ENCODE results near the gene NANOS3. TPM values are rescaled to one million over a fixed set of nuclear protein-coding genes. Genes with fewer than 3 reads are reported as not detected.

NANOS3 gene
- total and polyA plus RNA-seq, 7 donors: 0.16 TPM; not detected in 6

GRCh38 chr19:13909430-13909829 is 32.5 kb downstream of the NANOS3 start:
- no peaks in the 10 kb centered on the region for H3K27me3 ChIP-seq
- H3K4me1 ChIP-seq: peaks cover 0 to 24% (median 15%) of the 10 kb centered on the region in 4 donors
- DNase-seq: no peak
- no peak overlapping the region for H3K27ac ChIP-seq
- TF ChIP-seq EP300 (IDR thresholded peaks at IDR 0.05): no peak
- peaks cover 6 to 47% (median 24%) of the 10 kb centered on the region in 4 donors for H3K36me3 ChIP-seq
- WGBS, 2 donors: 18 to 79% methylated on average over 2 of the region's 2 CpGs
- H3K4me3 ChIP-seq: no peak overlapping the region
- H3K9me3 ChIP-seq: no peaks in the 10 kb centered on the region
- intact Hi-C loops (cut with DNase I): no loop called here

GRCh38 chr19:13913352-13913751 is 36.4 kb downstream of the NANOS3 start:
- Histone ChIP-seq H3K27ac (no peak overlapping the region), H3K9me3 (no peaks in the 10 kb centered on the region), H3K4me3 (no peak overlapping the region), H3K4me1 (no peaks in the 10 kb centered on the region), H3K27me3 (no peaks in the 10 kb centered on the region), H3K36me3 (peaks cover 6 to 85% (median 44%) of the 10 kb centered on the region in 4 donors)
- no peak for DNase-seq
- 94 to 95% methylated on average over 17 of the region's 17 CpGs for WGBS, 2 donors
- intact Hi-C loops (cut with DNase I): no loop called here
- TF ChIP-seq POLR2A (IDR thresholded peaks at IDR 0.05) (no peak), EP300 (IDR thresholded peaks at IDR 0.05) (no peak), CTCF (IDR thresholded peaks at IDR 0.05) (no peak)

- no peaks in the 10 kb centered on the region for H3K9me3 ChIP-seq
- no peaks in the 10 kb centered on the region for H3K27me3 ChIP-seq
- no peak overlapping the region for H3K4me3 ChIP-seq
- H3K36me3 ChIP-seq: peaks cover 13 to 94% (median 55%) of the 10 kb centered on the region in 4 donors
- no peaks in the 10 kb centered on the region for H3K4me1 ChIP-seq
- TF ChIP-seq POLR2AphosphoS5 (IDR thresholded peaks at IDR 0.05) (no peak), EP300 (IDR thresholded peaks at IDR 0.05) (no peak), POLR2A (IDR thresholded peaks at IDR 0.05) (no peak), CTCF (IDR thresholded peaks at IDR 0.05) (no peak)
- no peak overlapping the region for H3K27ac ChIP-seq
- intact Hi-C loops (cut with DNase I): no loop called here
- DNase-seq: no peak
- 70 to 87% methylated on average over 3 of the region's 3 CpGs for WGBS, 2 donors
These were observed 37.8 kb downstream of the NANOS3 start for GRCh38 chr19:13914777-13915176.

GRCh38 chr19:13917888-13918406 is 41.0 kb downstream of the NANOS3 start:
- no peak overlapping the region for H3K4me3 ChIP-seq
- DNase-seq: no peak
- H3K9me3 ChIP-seq: peaks cover 0 to 4% (median 1%) of the 10 kb centered on the region in 4 donors
- H3K27ac ChIP-seq: no peak overlapping the region
- peaks cover 17 to 99% (median 65%) of the 10 kb centered on the region in 4 donors for H3K36me3 ChIP-seq
- TF ChIP-seq POLR2AphosphoS5 (IDR thresholded peaks at IDR 0.05): no peak
- no peak for TF ChIP-seq POLR2A (IDR thresholded peaks at IDR 0.05)
- TF ChIP-seq CTCF (IDR thresholded peaks at IDR 0.05): no peak
- no peak for TF ChIP-seq EP300 (IDR thresholded peaks at IDR 0.05)
- no peaks in the 10 kb centered on the region for H3K27me3 ChIP-seq
- intact Hi-C loops (cut with DNase I): no loop called here
- 88 to 91% methylated on average over 14 of the region's 14 CpGs for WGBS, 2 donors
- no peaks in the 10 kb centered on the region for H3K4me1 ChIP-seq

GRCh38 chr19:13918726-13919411 is 41.9 kb downstream of the NANOS3 start:
- peaks cover 17 to 99% (median 70%) of the 10 kb centered on the region in 4 donors for H3K36me3 ChIP-seq
- intact Hi-C loops (cut with DNase I): no loop called here
- no peak for TF ChIP-seq POLR2AphosphoS5 (IDR thresholded peaks at IDR 0.05)
- TF ChIP-seq POLR2A (IDR thresholded peaks at IDR 0.05): no peak
- H3K4me1 ChIP-seq: no peaks in the 10 kb centered on the region
- peaks cover 0 to 4% (median 1%) of the 10 kb centered on the region in 4 donors for H3K9me3 ChIP-seq
- no peak overlapping the region for H3K27ac ChIP-seq
- no peaks in the 10 kb centered on the region for H3K27me3 ChIP-seq
- WGBS, 2 donors: 84 to 91% methylated on average over 34 of the region's 34 CpGs
- no peak overlapping the region for H3K4me3 ChIP-seq
- DNase-seq: no peak

All from sigmoid colon (tissue), 7 donors.